K562 (cell line): ENCODE results near the gene FAM50B. TPM values are rescaled to one million over a fixed set of nuclear protein-coding genes. Genes with fewer than 3 reads are reported as not detected.

Source experiments
- ATAC-seq: fragments of 200-7000 bp; cut with Tn5 transposase; 3 replicates; pipeline ENCODE4 v1.9.1; 2020; ENCODE audit warnings: moderate library complexity
- BruUV-seq: library from RNA; stranded (reverse); fragments of 400-500 nt; replicated peaks from 2 replicates; lab custom pipeline; 2021; lab: Mats Ljungman, UMichigan
- CTCF ChIA-PET: fragments of 300-600 bp; formaldehyde crosslinking; extraction: SDS; loops from one replicate; lab custom pipeline; 2021; ENCODE audit warnings: low intra/inter-chr PET ratio; lab: Yijun Ruan, JAX
- POLR2A ChIA-PET: fragments of 300-600, 350-650 bp; sonication (Branson Sonifier 250); formaldehyde crosslinking; extraction: SDS; loops from one replicate; lab custom pipeline; 2021; ENCODE audit warnings: antibody characterized with exemption, inconsistent platforms; lab: Yijun Ruan, JAX
- DNase-seq, 4 experiments: peaks; one replicate each; pipeline versions ENCODE4 v3.0.0 to v3.0.0-alpha.2; 2011 to 2018; ENCODE audit warnings: low spot score in 3 of 4, mixed read lengths in 3 of 4; ENCODE audit errors: extremely low read depth in 1 of 4
- FAIRE-seq: peaks from 2 replicates; lab custom pipeline; 2011; peaks lifted over from hg19 to GRCh38; lab: Jason Lieb, UNC
- H2AFZ ChIP-seq: 2 replicates; pipeline ENCODE4 v1.6.0; 2011; ENCODE audit warnings: low read depth, low read length, control low read depth, inconsistent platforms
- H3K27ac ChIP-seq: fragments of 200-600 bp; 3 replicates; pipeline ENCODE4 v1.8.0; 2011; ENCODE audit warnings: low read depth, mild to moderate bottlenecking, control low read depth, inconsistent platforms, low read length, moderate library complexity, mixed read lengths; ENCODE audit errors: extremely low read depth
- H3K27me3 ChIP-seq, 2 experiments: fragments of 300-600 bp in 1 of 2; 2 replicates in 1 of 2; 3 replicates in 1 of 2; pipeline versions ENCODE4 v1.6.0 to v1.8.0; 2011; ENCODE audit warnings: inconsistent platforms in 2 of 2, low read length in 2 of 2, mild to moderate bottlenecking in 1 of 2, mixed read lengths in 1 of 2, moderate library complexity in 1 of 2; ENCODE audit not compliant: control insufficient read depth in 2 of 2, insufficient read depth in 2 of 2
- H3K36me3 ChIP-seq: fragments of 300-600 bp; 3 replicates; pipeline ENCODE4 v1.8.0; 2011; ENCODE audit warnings: mild to moderate bottlenecking, low read length, inconsistent platforms; ENCODE audit not compliant: control insufficient read depth, insufficient read depth
- H3K4me1 ChIP-seq, 2 experiments: fragments of 200-600 bp in 1 of 2; replicated peaks in 1 of 2; 2 replicates in 1 of 2; 3 replicates in 1 of 2; pipeline versions ENCODE4 v1.5.1 to v1.8.0; 2011; ENCODE audit warnings: inconsistent platforms in 2 of 2, low read length in 2 of 2, mild to moderate bottlenecking in 1 of 2, mixed read lengths in 1 of 2, moderate library complexity in 1 of 2; ENCODE audit not compliant: control insufficient read depth in 2 of 2, insufficient read depth in 2 of 2
- H3K4me2 ChIP-seq: 2 replicates; pipeline ENCODE4 v1.6.1; 2011; ENCODE audit warnings: low read length, control low read depth, inconsistent platforms, mixed read lengths; ENCODE audit not compliant: insufficient read depth
- H3K4me3 ChIP-seq: fragments of 200-600 bp; sonication (generic), shearing (Covaris generic); 2 replicates; pipeline ENCODE4 v1.5.1; 2016; ENCODE audit warnings: control low read depth, inconsistent platforms
- H3K79me2 ChIP-seq: fragments of 200-600 bp; 3 replicates; pipeline ENCODE4 v1.8.0; 2011; ENCODE audit warnings: low read length, inconsistent platforms; ENCODE audit not compliant: control insufficient read depth, insufficient read depth
- H3K9ac ChIP-seq, 2 experiments: 2 replicates each; pipeline versions ENCODE4 v1.6.0 to v1.6.1; 2011; ENCODE audit warnings: low read depth in 2 of 2, low read length in 2 of 2, control low read depth in 1 of 2, inconsistent platforms in 1 of 2, mild to moderate bottlenecking in 1 of 2, mixed read lengths in 1 of 2; ENCODE audit not compliant: insufficient read depth in 1 of 2
- H3K9me1 ChIP-seq: one replicate; pipeline ENCODE4 v1.6.0; 2011; ENCODE audit warnings: inconsistent platforms, mild to moderate bottlenecking, low read length, moderate library complexity; ENCODE audit not compliant: control insufficient read depth, insufficient read depth
- H3K9me3 ChIP-seq: replicated peaks from 2 replicates; pipeline ENCODE4 v1.5.1; 2011; ENCODE audit warnings: low read depth, low read length, inconsistent platforms; ENCODE audit not compliant: control insufficient read depth, insufficient read depth
- H4K20me1 ChIP-seq: replicated peaks from 2 replicates; pipeline ENCODE4 v1.6.1; 2011; ENCODE audit warnings: low read length, inconsistent platforms, mixed read lengths; ENCODE audit not compliant: control insufficient read depth, insufficient read depth
- MTA2 ChIP-seq: fragments of 450-650 bp; IDR thresholded peaks from 2 replicates; pipeline ENCODE4 v1.6.1; 2016; ENCODE audit warnings: low read depth
- ZNF444 ChIP-seq: fragments of 250-450 bp; sonication (Bioruptor Pico); IDR thresholded peaks from 2 replicates; pipeline ENCODE4 v1.4.0; 2020; ENCODE audit warnings: mild to moderate bottlenecking, moderate library complexity
- WGBS: fragments of 100-300 bp; shearing (Covaris generic); methylation state at CpG from one replicate; pipeline ENCODE4 v1.1.6; 2016; ENCODE audit warnings: low coverage, mixed read lengths; ENCODE audit not compliant: insufficient coverage; ENCODE audit errors: missing lambda C conversion rate; 5-methylcytosine and 5-hydroxymethylcytosine counted together
- in situ Hi-C: fragments of 300-500 bp; cut with MboI; formaldehyde crosslinking; loops from 4 replicates; pipeline ENCODE4 v1.15.0; 2018; ENCODE audit warnings: inconsistent platforms, mixed read lengths
- intact Hi-C: fragments of 100-400 bp; cut with micrococcal nuclease; formaldehyde crosslinking; loops from 2 replicates; pipeline ENCODE4 v1.14.2; 2022
- polyA plus RNA-seq, 8 experiments: library from polyadenylated mRNA; depleted of rRNA in 4 of 8; stranded (reverse) in 5 of 8; unstranded in 3 of 8; fragments of >200 nt; fragmentation: Nextera tagmentation in 2 of 8; fragmentation: Illumina TruSeq in 1 of 8; extraction: Ambion mirVana in 2 of 8; extraction: Trizol in 1 of 8; gene quantifications; 2 replicates each; pipeline versions ENCODE4 v1.2.1 to v1.2.3, GENCODE V29; 2011 to 2014; ENCODE audit warnings: inconsistent platforms in 1 of 8, missing spikeins in 1 of 8
- total RNA-seq, 7 experiments: library from RNA; depleted of rRNA in 6 of 7; stranded (reverse); fragments of >200 nt in 6 of 7; fragmentation: Illumina TruSeq in 2 of 7; extraction: Trizol in 2 of 7; gene quantifications; 2 replicates each; pipeline versions ENCODE4 v1.2.1 to v1.2.3, GENCODE V29; 2011 to 2021; ENCODE audit warnings: low replicate concordance in 1 of 7
- TF ChIP-seq, protein P1 (sequence below): sonication (generic); formaldehyde crosslinking; IDR thresholded peaks from 2 replicates; pipeline ENCODE4 v1.8.1; 2023; ENCODE audit warnings: mild to moderate bottlenecking, missing genetic modification reagents
- TF ChIP-seq, protein P2 (sequence below): fragments of 250-450 bp; sonication (Bioruptor Pico); IDR thresholded peaks from 2 replicates; pipeline ENCODE4 v1.4.0; 2020

Gene FAM50B
- total and polyA plus RNA-seq, 9 of the 15 experiments (the other 6 are each of a cell fraction or from before 2014, with no cell fraction given), result 0.09 to 0.16 (median 0.13) TPM; not detected in 6

DNA sequence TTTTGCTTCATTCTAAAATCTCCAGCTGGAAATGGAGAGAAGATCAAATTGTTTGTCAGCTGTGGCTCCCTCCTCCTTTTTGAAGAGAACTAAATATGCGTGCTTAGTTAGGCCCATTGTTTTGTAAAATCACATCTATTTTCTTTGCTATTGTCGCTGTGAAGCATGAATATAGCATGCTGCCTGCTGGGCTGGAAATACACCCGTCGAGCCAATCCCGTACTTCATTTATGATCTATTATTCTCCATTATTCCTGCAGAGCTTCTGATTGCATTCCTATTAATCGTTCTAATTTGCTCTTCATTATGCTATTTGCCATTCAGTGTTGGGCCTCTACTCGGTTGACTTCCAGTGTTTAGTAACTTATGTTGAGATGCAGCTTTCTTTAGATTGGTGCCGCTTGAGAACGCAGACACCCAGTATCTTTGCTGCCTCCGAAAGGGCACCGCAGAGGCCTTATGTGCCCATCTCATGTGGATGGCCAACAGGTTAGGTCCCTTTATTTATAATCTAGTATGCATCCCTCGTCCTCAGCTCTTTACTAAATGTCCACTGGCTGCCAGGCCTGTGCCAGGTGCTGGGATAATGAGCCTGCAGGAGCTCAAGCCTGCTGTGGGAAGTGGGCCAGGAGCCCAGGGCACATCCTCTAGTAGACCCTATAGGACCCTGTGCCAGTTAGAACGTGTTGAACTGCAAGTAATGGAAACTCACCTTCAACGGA lies 45.6 kb downstream of the FAM50B start:
- ChIA-PET POLR2A (interaction anchor here (0.5 to 0.7 kb wide), 2 partner anchors 27 to 94 kb away, joined by 4 read pairs; no protein-coding TSS in a partner anchor), CTCF (no interaction called here)
- Histone ChIP-seq H3K4me2 (no peak overlapping the region), H2AFZ (no peak overlapping the region), H3K9me3 (no peaks in the 10 kb centered on the region), H3K9me1 (no peaks in the 10 kb centered on the region), H3K4me1 (no peaks in the 10 kb centered on the region; a peak in 1 of 5 replicates), H3K4me3 (no peak overlapping the region), H3K36me3 (no peaks in the 10 kb centered on the region), H3K27ac (no peak overlapping the region), H3K9ac (no peak overlapping the region), H3K79me2 (no peaks in the 10 kb centered on the region), H4K20me1 (no peaks in the 10 kb centered on the region), H3K27me3 (peaks cover 31 to 37% of the 10 kb centered on the region in 2 experiments)
- 27% methylated on average over 14 of the region's 14 CpGs for WGBS
- DNase-seq (no peak), FAIRE-seq (no peak), ATAC-seq (no peak)
- in situ Hi-C loops, result no loop called here
- BruUV-seq, result no TSS peak
- intact Hi-C loops, result no loop called here
- TF ChIP-seq, protein P1, sequence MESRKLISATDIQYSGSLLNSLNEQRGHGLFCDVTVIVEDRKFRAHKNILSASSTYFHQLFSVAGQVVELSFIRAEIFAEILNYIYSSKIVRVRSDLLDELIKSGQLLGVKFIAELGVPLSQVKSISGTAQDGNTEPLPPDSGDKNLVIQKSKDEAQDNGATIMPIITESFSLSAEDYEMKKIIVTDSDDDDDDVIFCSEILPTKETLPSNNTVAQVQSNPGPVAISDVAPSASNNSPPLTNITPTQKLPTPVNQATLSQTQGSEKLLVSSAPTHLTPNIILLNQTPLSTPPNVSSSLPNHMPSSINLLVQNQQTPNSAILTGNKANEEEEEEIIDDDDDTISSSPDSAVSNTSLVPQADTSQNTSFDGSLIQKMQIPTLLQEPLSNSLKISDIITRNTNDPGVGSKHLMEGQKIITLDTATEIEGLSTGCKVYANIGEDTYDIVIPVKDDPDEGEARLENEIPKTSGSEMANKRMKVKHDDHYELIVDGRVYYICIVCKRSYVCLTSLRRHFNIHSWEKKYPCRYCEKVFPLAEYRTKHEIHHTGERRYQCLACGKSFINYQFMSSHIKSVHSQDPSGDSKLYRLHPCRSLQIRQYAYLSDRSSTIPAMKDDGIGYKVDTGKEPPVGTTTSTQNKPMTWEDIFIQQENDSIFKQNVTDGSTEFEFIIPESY (CRISPR knock-in tag), result no peak
- no peak for TF ChIP-seq MTA2
- no peak for TF ChIP-seq ZNF444 (CRISPR knock-in tag)
- TF ChIP-seq, protein P2, sequence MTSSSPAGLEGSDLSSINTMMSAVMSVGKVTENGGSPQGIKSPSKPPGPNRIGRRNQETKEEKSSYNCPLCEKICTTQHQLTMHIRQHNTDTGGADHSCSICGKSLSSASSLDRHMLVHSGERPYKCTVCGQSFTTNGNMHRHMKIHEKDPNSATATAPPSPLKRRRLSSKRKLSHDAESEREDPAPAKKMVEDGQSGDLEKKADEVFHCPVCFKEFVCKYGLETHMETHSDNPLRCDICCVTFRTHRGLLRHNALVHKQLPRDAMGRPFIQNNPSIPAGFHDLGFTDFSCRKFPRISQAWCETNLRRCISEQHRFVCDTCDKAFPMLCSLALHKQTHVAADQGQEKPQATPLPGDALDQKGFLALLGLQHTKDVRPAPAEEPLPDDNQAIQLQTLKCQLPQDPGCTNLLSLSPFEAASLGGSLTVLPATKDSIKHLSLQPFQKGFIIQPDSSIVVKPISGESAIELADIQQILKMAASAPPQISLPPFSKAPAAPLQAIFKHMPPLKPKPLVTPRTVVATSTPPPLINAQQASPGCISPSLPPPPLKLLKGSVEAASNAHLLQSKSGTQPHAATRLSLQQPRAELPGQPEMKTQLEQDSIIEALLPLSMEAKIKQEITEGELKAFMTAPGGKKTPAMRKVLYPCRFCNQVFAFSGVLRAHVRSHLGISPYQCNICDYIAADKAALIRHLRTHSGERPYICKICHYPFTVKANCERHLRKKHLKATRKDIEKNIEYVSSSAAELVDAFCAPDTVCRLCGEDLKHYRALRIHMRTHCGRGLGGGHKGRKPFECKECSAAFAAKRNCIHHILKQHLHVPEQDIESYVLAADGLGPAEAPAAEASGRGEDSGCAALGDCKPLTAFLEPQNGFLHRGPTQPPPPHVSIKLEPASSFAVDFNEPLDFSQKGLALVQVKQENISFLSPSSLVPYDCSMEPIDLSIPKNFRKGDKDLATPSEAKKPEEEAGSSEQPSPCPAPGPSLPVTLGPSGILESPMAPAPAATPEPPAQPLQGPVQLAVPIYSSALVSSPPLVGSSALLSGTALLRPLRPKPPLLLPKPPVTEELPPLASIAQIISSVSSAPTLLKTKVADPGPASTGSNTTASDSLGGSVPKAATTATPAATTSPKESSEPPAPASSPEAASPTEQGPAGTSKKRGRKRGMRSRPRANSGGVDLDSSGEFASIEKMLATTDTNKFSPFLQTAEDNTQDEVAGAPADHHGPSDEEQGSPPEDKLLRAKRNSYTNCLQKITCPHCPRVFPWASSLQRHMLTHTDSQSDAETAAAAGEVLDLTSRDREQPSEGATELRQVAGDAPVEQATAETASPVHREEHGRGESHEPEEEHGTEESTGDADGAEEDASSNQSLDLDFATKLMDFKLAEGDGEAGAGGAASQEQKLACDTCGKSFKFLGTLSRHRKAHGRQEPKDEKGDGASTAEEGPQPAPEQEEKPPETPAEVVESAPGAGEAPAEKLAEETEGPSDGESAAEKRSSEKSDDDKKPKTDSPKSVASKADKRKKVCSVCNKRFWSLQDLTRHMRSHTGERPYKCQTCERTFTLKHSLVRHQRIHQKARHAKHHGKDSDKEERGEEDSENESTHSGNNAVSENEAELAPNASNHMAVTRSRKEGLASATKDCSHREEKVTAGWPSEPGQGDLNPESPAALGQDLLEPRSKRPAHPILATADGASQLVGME (CRISPR knock-in tag), result no peak
